Mammary epithelial cell (primary cell): ENCODE measurements around the gene LIPG.

Source experiments
- EZH2 ChIP-seq: IDR thresholded peaks from 2 replicates; pipeline ENCODE4 v1.6.1; 2012; ENCODE audit warnings: low read length, inconsistent platforms, borderline replicate concordance
- TF ChIP-seq, protein P1 (sequence below), 2 donors: IDR thresholded peaks in 1 of 2; conservative IDR thresholded peaks in 1 of 2; 2 replicates each; pipeline ENCODE4 v1.5.1; 2011 to 2012; ENCODE audit warnings: inconsistent platforms in 2 of 2, low read length in 2 of 2, mild to moderate bottlenecking in 2 of 2, control low read depth in 1 of 2, low read depth in 1 of 2; ENCODE audit not compliant: insufficient read depth in 1 of 2; ENCODE audit errors: extremely low read depth in 1 of 2

DNA sequence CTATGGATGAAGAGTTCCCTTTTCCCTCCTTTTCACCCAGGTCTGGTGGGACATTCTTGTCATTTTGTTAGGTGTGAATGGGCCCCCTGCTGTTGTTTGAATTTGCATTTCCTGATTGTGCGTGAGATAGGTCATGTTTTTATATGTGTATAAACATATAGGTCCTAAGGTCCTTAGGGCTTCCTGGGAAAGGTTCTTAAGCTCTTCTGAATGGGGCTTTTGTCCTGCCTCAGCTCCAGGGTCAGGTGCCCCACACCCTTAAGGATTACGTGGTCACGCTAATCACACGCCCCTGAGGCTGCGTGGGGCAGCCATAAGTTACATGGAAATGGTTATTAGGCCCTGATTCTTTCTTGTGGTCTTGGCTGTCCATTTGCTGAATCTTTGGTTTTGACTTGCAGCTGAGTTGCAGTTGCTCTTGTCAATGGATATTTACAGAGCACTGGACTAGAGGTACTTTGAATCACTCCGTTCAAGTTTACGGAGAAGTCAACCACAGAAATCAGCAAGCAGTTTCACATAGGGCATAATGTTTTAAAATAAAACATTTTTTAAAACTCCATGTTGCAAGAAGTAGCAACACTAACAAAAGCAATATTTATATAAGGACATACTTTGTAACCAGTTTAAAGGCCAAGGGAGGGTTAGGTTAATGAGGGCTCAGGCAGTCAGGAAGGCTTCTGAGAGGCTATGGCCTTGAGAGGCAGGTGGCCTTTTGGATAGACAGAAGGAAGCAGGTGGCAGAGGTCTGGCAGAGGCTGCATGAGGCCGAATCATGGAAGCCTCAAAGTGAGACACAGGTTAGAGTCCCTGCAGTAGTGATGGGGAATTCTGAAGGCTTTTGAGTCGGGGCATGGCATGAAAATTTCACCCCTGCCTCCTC, 24.2 kb downstream of the LIPG start:
- TF ChIP-seq, protein P1, sequence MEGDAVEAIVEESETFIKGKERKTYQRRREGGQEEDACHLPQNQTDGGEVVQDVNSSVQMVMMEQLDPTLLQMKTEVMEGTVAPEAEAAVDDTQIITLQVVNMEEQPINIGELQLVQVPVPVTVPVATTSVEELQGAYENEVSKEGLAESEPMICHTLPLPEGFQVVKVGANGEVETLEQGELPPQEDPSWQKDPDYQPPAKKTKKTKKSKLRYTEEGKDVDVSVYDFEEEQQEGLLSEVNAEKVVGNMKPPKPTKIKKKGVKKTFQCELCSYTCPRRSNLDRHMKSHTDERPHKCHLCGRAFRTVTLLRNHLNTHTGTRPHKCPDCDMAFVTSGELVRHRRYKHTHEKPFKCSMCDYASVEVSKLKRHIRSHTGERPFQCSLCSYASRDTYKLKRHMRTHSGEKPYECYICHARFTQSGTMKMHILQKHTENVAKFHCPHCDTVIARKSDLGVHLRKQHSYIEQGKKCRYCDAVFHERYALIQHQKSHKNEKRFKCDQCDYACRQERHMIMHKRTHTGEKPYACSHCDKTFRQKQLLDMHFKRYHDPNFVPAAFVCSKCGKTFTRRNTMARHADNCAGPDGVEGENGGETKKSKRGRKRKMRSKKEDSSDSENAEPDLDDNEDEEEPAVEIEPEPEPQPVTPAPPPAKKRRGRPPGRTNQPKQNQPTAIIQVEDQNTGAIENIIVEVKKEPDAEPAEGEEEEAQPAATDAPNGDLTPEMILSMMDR (conservative IDR thresholded peaks at IDR 0.05 in 1 of 2, IDR thresholded peaks at IDR 0.05 in 1 of 2; ENCODE audit: extremely low read depth in 1 of 2, insufficient read depth in 1 of 2, low read depth in 1 of 2, low read length in 2 of 2), result no peak
- TF ChIP-seq EZH2, result no peak
